ENCODE results near the gene TBXAS1.
A peak's percentile ranks its signal among the peaks of the same experiment; 100 is the strongest.

The TBXAS1 gene

GRCh38 chr7:139992353-139993044 lies 163.4 kb downstream of the TBXAS1 start:
- peaks cover 6% of the 10 kb centered on the region for H3K4me1 ChIP-seq (ENCODE audit: control insufficient read depth, insufficient read depth, low read length, poor library complexity, severe bottlenecking)
- no peaks in the 10 kb centered on the region for H3K9me3 ChIP-seq (ENCODE audit: control insufficient read depth, low read length)
- H3K4me3 ChIP-seq (ENCODE audit: extremely low read depth, insufficient read depth, low read length, poor library complexity, severe bottlenecking) = no peak overlapping the region
- no peaks in the 10 kb centered on the region for H3K36me3 ChIP-seq (ENCODE audit: control insufficient read depth, insufficient read depth, low read length)
- no peak overlapping the region for H3K27ac ChIP-seq (ENCODE audit: low read depth, low read length, severe bottlenecking)
- WGBS, 2 experiments (ENCODE audit: insufficient coverage in 2 of 2) = 88 to 94% methylated on average over 7 to 9 of the region's 14 CpGs

- WGBS, 2 experiments (ENCODE audit: insufficient coverage in 2 of 2) = 92 to 97% methylated on average over 4 to 5 of the region's 8 CpGs
- Histone ChIP-seq H3K9me3 (ENCODE audit: control insufficient read depth, low read length) (no peaks in the 10 kb centered on the region), H3K4me3 (ENCODE audit: extremely low read depth, insufficient read depth, low read length, poor library complexity, severe bottlenecking) (no peak overlapping the region), H3K4me1 (ENCODE audit: control insufficient read depth, insufficient read depth, low read length, poor library complexity, severe bottlenecking) (peaks cover 6% of the 10 kb centered on the region), H3K27ac (ENCODE audit: low read depth, low read length, severe bottlenecking) (no peak overlapping the region), H3K36me3 (ENCODE audit: control insufficient read depth, insufficient read depth, low read length) (no peaks in the 10 kb centered on the region)
Measured at GRCh38 chr7:139993169-139993568, 164.1 kb downstream of the TBXAS1 start.

GRCh38 chr7:139993592-139993991 lies 164.5 kb downstream of the TBXAS1 start:
- no peak overlapping the region for H3K4me3 ChIP-seq (ENCODE audit: extremely low read depth, insufficient read depth, low read length, poor library complexity, severe bottlenecking)
- no peak overlapping the region for H3K27ac ChIP-seq (ENCODE audit: low read depth, low read length, severe bottlenecking)
- H3K36me3 ChIP-seq (ENCODE audit: control insufficient read depth, insufficient read depth, low read length) = no peaks in the 10 kb centered on the region
- no peaks in the 10 kb centered on the region for H3K9me3 ChIP-seq (ENCODE audit: control insufficient read depth, low read length)
- WGBS, 2 experiments (ENCODE audit: insufficient coverage in 2 of 2) = 91 to 100% methylated on average over 2 of the region's 2 CpGs
- H3K4me1 ChIP-seq (ENCODE audit: control insufficient read depth, insufficient read depth, low read length, poor library complexity, severe bottlenecking) = peaks cover 6% of the 10 kb centered on the region

- Histone ChIP-seq H3K36me3 (ENCODE audit: control insufficient read depth, insufficient read depth, low read length) (no peaks in the 10 kb centered on the region), H3K9me3 (ENCODE audit: control insufficient read depth, low read length) (no peaks in the 10 kb centered on the region), H3K4me3 (ENCODE audit: extremely low read depth, insufficient read depth, low read length, poor library complexity, severe bottlenecking) (no peak overlapping the region), H3K4me1 (ENCODE audit: control insufficient read depth, insufficient read depth, low read length, poor library complexity, severe bottlenecking) (peaks cover 6% of the 10 kb centered on the region), H3K27ac (ENCODE audit: low read depth, low read length, severe bottlenecking) (peak overlapping the region; percentile 36)
- no CpG with 5 or more reads among the region's 1 CpG for WGBS, 2 experiments (ENCODE audit: insufficient coverage in 2 of 2)
Measured at GRCh38 chr7:139994356-139994755, 165.3 kb downstream of the TBXAS1 start.

GRCh38 chr7:139995017-139995915 lies 166.2 kb downstream of the TBXAS1 start:
- peak overlapping the region; percentile 36 for H3K27ac ChIP-seq (ENCODE audit: low read depth, low read length, severe bottlenecking)
- H3K4me3 ChIP-seq (ENCODE audit: extremely low read depth, insufficient read depth, low read length, poor library complexity, severe bottlenecking) = no peak overlapping the region
- no peaks in the 10 kb centered on the region for H3K9me3 ChIP-seq (ENCODE audit: control insufficient read depth, low read length)
- 83 to 84% methylated on average over 12 to 15 of the region's 19 CpGs for WGBS, 2 experiments (ENCODE audit: insufficient coverage in 2 of 2)
- H3K4me1 ChIP-seq (ENCODE audit: control insufficient read depth, insufficient read depth, low read length, poor library complexity, severe bottlenecking) = peaks cover 6% of the 10 kb centered on the region
- H3K36me3 ChIP-seq (ENCODE audit: control insufficient read depth, insufficient read depth, low read length) = no peaks in the 10 kb centered on the region

GRCh38 chr7:139998572-139998971 lies 169.5 kb downstream of the TBXAS1 start:
- WGBS, 2 experiments (ENCODE audit: insufficient coverage in 2 of 2) = 100% methylated on average over 3 of the region's 4 CpGs
- Histone ChIP-seq H3K36me3 (ENCODE audit: control insufficient read depth, insufficient read depth, low read length) (no peaks in the 10 kb centered on the region), H3K27ac (ENCODE audit: low read depth, low read length, severe bottlenecking) (no peak overlapping the region), H3K9me3 (ENCODE audit: control insufficient read depth, low read length) (no peaks in the 10 kb centered on the region), H3K4me3 (ENCODE audit: extremely low read depth, insufficient read depth, low read length, poor library complexity, severe bottlenecking) (no peak overlapping the region), H3K4me1 (ENCODE audit: control insufficient read depth, insufficient read depth, low read length, poor library complexity, severe bottlenecking) (peaks cover 6% of the 10 kb centered on the region)

GRCh38 chr7:139999516-139999915 lies 170.5 kb downstream of the TBXAS1 start:
- no peaks in the 10 kb centered on the region for H3K9me3 ChIP-seq (ENCODE audit: control insufficient read depth, low read length)
- no peaks in the 10 kb centered on the region for H3K36me3 ChIP-seq (ENCODE audit: control insufficient read depth, insufficient read depth, low read length)
- H3K4me1 ChIP-seq (ENCODE audit: control insufficient read depth, insufficient read depth, low read length, poor library complexity, severe bottlenecking) = peaks cover 4% of the 10 kb centered on the region
- whole genome bisulfite sequencing, 2 experiments (ENCODE audit: insufficient coverage in 2 of 2) = 86 to 96% methylated on average over 4 to 5 of the region's 6 CpGs
- H3K27ac ChIP-seq (ENCODE audit: low read depth, low read length, severe bottlenecking) = no peak overlapping the region
- no peak overlapping the region for H3K4me3 ChIP-seq (ENCODE audit: extremely low read depth, insufficient read depth, low read length, poor library complexity, severe bottlenecking)

GRCh38 chr7:140000666-140001268 lies 171.7 kb downstream of the TBXAS1 start:
- no peak overlapping the region for H3K4me3 ChIP-seq (ENCODE audit: extremely low read depth, insufficient read depth, low read length, poor library complexity, severe bottlenecking)
- 85 to 86% methylated on average over 4 to 5 of the region's 6 CpGs for WGBS, 2 experiments (ENCODE audit: insufficient coverage in 2 of 2)
- no peaks in the 10 kb centered on the region for H3K36me3 ChIP-seq (ENCODE audit: control insufficient read depth, insufficient read depth, low read length)
- no peak overlapping the region for H3K27ac ChIP-seq (ENCODE audit: low read depth, low read length, severe bottlenecking)
- H3K9me3 ChIP-seq (ENCODE audit: control insufficient read depth, low read length) = no peaks in the 10 kb centered on the region
- no peaks in the 10 kb centered on the region for H3K4me1 ChIP-seq (ENCODE audit: control insufficient read depth, insufficient read depth, low read length, poor library complexity, severe bottlenecking)

- Histone ChIP-seq H3K9me3 (ENCODE audit: control insufficient read depth, low read length) (no peaks in the 10 kb centered on the region), H3K4me3 (ENCODE audit: extremely low read depth, insufficient read depth, low read length, poor library complexity, severe bottlenecking) (no peak overlapping the region), H3K4me1 (ENCODE audit: control insufficient read depth, insufficient read depth, low read length, poor library complexity, severe bottlenecking) (no peaks in the 10 kb centered on the region), H3K36me3 (ENCODE audit: control insufficient read depth, insufficient read depth, low read length) (no peaks in the 10 kb centered on the region), H3K27ac (ENCODE audit: low read depth, low read length, severe bottlenecking) (no peak overlapping the region)
- WGBS, 2 experiments (ENCODE audit: insufficient coverage in 2 of 2) = 29 to 48% methylated on average over 5 to 7 of the region's 9 CpGs
Measured at GRCh38 chr7:140003913-140004382, 174.9 kb downstream of the TBXAS1 start.

GRCh38 chr7:140004672-140005071 lies 175.6 kb downstream of the TBXAS1 start:
- H3K4me1 ChIP-seq (ENCODE audit: control insufficient read depth, insufficient read depth, low read length, poor library complexity, severe bottlenecking) = no peaks in the 10 kb centered on the region
- no peak overlapping the region for H3K27ac ChIP-seq (ENCODE audit: low read depth, low read length, severe bottlenecking)
- H3K9me3 ChIP-seq (ENCODE audit: control insufficient read depth, low read length) = no peaks in the 10 kb centered on the region
- WGBS, 2 experiments (ENCODE audit: insufficient coverage in 2 of 2) = 96 to 100% methylated on average over 6 of the region's 6 CpGs
- no peak overlapping the region for H3K4me3 ChIP-seq (ENCODE audit: extremely low read depth, insufficient read depth, low read length, poor library complexity, severe bottlenecking)
- H3K36me3 ChIP-seq (ENCODE audit: control insufficient read depth, insufficient read depth, low read length) = no peaks in the 10 kb centered on the region
